Anterior cingulate cortex (tissue), 58 donors: ENCODE results near the gene SMAD2.

Experiments
- DNase-seq, 58 donors: peaks; one replicate each; lab custom pipeline; 2025; lab: John Stamatoyannopoulos, UW

The SMAD2 gene

GRCh38 chr18:47899107-47899840 lies 31.2 kb downstream of the SMAD2 start:
- DNase-seq: no peak

GRCh38 chr18:47898696-47899095 lies 31.8 kb downstream of the SMAD2 start:
- DNase-seq: no peak

GRCh38 chr18:47898055-47898454 lies 32.4 kb downstream of the SMAD2 start:
- no peak for DNase-seq

GRCh38 chr18:47895565-47896250 lies 34.8 kb downstream of the SMAD2 start:
- no peak for DNase-seq

- no peak for DNase-seq
Observed at GRCh38 chr18:47893939-47894699, 36.3 kb downstream of the SMAD2 start.

GRCh38 chr18:47893047-47893446 lies 37.4 kb downstream of the SMAD2 start:
- DNase-seq: no peak

- DNase-seq: no peak
Observed at GRCh38 chr18:47888156-47888555, 42.3 kb downstream of the SMAD2 start.

- no peak for DNase-seq
Observed at GRCh38 chr18:47887227-47887626, 43.2 kb downstream of the SMAD2 start.

GRCh38 chr18:47883771-47884413 lies 46.6 kb downstream of the SMAD2 start:
- DNase-seq: peak in 1 of 58 donors; percentile 53

GRCh38 chr18:47882641-47883040 lies 47.8 kb downstream of the SMAD2 start:
- no peak for DNase-seq

GRCh38 chr18:47881752-47882455 lies 48.6 kb downstream of the SMAD2 start:
- DNase-seq: no peak

GRCh38 chr18:47881042-47881441 lies 49.4 kb downstream of the SMAD2 start:
- DNase-seq: no peak

- no peak for DNase-seq
Observed at GRCh38 chr18:47877892-47878291, 52.6 kb downstream of the SMAD2 start.

- DNase-seq: no peak
Observed at GRCh38 chr18:47876813-47877212, 53.6 kb downstream of the SMAD2 start.

- DNase-seq: peak in 1 of 58 donors; percentile 2
Observed at GRCh38 chr18:47873625-47874024, 56.8 kb downstream of the SMAD2 start.

GRCh38 chr18:47872426-47872825 lies 58.0 kb downstream of the SMAD2 start:
- DNase-seq: no peak

- no peak for DNase-seq
Observed at GRCh38 chr18:47871288-47871687, 59.2 kb downstream of the SMAD2 start.

GRCh38 chr18:47870605-47871004 lies 59.9 kb downstream of the SMAD2 start:
- no peak for DNase-seq

GRCh38 chr18:47868744-47869143 lies 61.7 kb downstream of the SMAD2 start:
- no peak for DNase-seq

GRCh38 chr18:47865183-47865582 lies 65.3 kb downstream of the SMAD2 start:
- DNase-seq: no peak
